ENCODE measurements around the gene KLC1. TPM values are rescaled to one million over a fixed set of nuclear protein-coding genes. Genes with fewer than 3 reads are reported as not detected.
"Not testable (repeated sequence)": the region's sequence is repeated elsewhere in the genome, so short reads cannot be mapped to it uniquely, and the experiment has no call there.

KLC1 gene
- total RNA-seq, 2 donors from 2014 or later: 162 to 198 TPM

DNA sequence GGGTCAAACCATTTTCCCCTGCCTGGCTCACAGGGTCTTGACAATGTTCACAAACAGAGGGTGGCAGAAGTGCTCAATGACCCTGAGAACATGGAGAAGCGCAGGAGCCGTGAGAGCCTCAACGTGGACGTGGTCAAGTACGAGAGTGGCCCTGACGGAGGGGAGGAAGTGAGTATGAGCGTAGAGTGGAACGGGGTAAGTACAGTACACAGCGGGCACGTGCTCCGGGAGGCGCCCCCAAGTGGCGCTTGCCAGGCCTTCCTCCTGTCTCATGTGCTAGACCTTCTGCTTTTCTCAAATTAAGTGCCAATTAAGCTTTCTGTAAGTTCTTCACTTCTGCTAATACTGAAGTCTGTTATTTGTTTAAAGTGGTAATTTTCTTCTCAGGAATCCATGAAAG, 50.3 kb downstream of the KLC1 start:
- no peaks in the 10 kb centered on the region for H3K9me3 ChIP-seq (ENCODE audit: control insufficient read depth, low read length, poor library complexity, severe bottlenecking)
- H3K36me3 Mint-ChIP-seq (ENCODE audit: low read depth): peaks cover 3% of the 10 kb centered on the region
- no peaks in the 10 kb centered on the region for H3K27me3 Mint-ChIP-seq
- H3K27ac Mint-ChIP-seq: peak overlapping the region; percentile 60
- H3K4me1 Mint-ChIP-seq: no peaks in the 10 kb centered on the region
- DNase-seq (no peak), ATAC-seq (peak; percentile 85)
- H3K4me3 Mint-ChIP-seq: no peak overlapping the region

GRCh38 chr14:103680491-103681231, 51.6 kb downstream of the KLC1 start:
- H3K4me1 Mint-ChIP-seq: no peaks in the 10 kb centered on the region

GRCh38 chr14:103683139-103683538, 54.1 kb downstream of the KLC1 start:
- no peaks in the 10 kb centered on the region for H3K27me3 Mint-ChIP-seq
- no peak for DNase-seq
- no peak overlapping the region for H3K27ac Mint-ChIP-seq
- H3K36me3 Mint-ChIP-seq (ENCODE audit: low read depth): peaks cover 2% of the 10 kb centered on the region
- no peaks in the 10 kb centered on the region for H3K9me3 ChIP-seq (ENCODE audit: control insufficient read depth, low read length, poor library complexity, severe bottlenecking)
- no peaks in the 10 kb centered on the region for H3K4me1 Mint-ChIP-seq
- H3K4me3 Mint-ChIP-seq: no peak overlapping the region
- ATAC-seq: no peak

More at GRCh38 chr14:103680491-103681231, 51.6 kb downstream of the KLC1 start:
- Mint-ChIP-seq H3K36me3 (ENCODE audit: low read depth) (no peaks in the 10 kb centered on the region), H3K27me3 (no peaks in the 10 kb centered on the region), H3K4me3 (no peak overlapping the region), H3K27ac (peak overlapping the region; percentile 60)
- DNase-seq: no peak
- no peaks in the 10 kb centered on the region for H3K9me3 ChIP-seq (ENCODE audit: control insufficient read depth, low read length, poor library complexity, severe bottlenecking)
- no peak for ATAC-seq

- H3K27ac Mint-ChIP-seq: no peak overlapping the region
- DNase-seq: no peak
- no peak overlapping the region for H3K4me3 Mint-ChIP-seq
- no peaks in the 10 kb centered on the region for H3K27me3 Mint-ChIP-seq
- no peak for ATAC-seq
- no peaks in the 10 kb centered on the region for H3K9me3 ChIP-seq (ENCODE audit: control insufficient read depth, low read length, poor library complexity, severe bottlenecking)
- H3K36me3 Mint-ChIP-seq (ENCODE audit: low read depth): peaks cover 2% of the 10 kb centered on the region
- H3K4me1 Mint-ChIP-seq: peaks cover under 1% of the 10 kb centered on the region
Observed at GRCh38 chr14:103684471-103684870, 55.5 kb downstream of the KLC1 start.

GRCh38 chr14:103684871-103685270, 55.9 kb downstream of the KLC1 start:
- H3K9me3 ChIP-seq (ENCODE audit: control insufficient read depth, low read length, poor library complexity, severe bottlenecking): no peaks in the 10 kb centered on the region
- ATAC-seq: no peak
- H3K4me3 Mint-ChIP-seq: no peak overlapping the region
- no peaks in the 10 kb centered on the region for H3K27me3 Mint-ChIP-seq
- peaks cover 2% of the 10 kb centered on the region for H3K4me1 Mint-ChIP-seq
- H3K36me3 Mint-ChIP-seq (ENCODE audit: low read depth): peaks cover 2% of the 10 kb centered on the region
- no peak for DNase-seq
- H3K27ac Mint-ChIP-seq: no peak overlapping the region

GRCh38 chr14:103685276-103686211, 56.5 kb downstream of the KLC1 start:
- Mint-ChIP-seq H3K27ac (no peak overlapping the region), H3K4me3 (no peak overlapping the region), H3K27me3 (no peaks in the 10 kb centered on the region), H3K4me1 (peaks cover 7% of the 10 kb centered on the region), H3K36me3 (ENCODE audit: low read depth) (peaks cover 5% of the 10 kb centered on the region)
- ATAC-seq (no peak), DNase-seq (no peak)
- H3K9me3 ChIP-seq (ENCODE audit: control insufficient read depth, low read length, poor library complexity, severe bottlenecking): no peaks in the 10 kb centered on the region

DNA sequence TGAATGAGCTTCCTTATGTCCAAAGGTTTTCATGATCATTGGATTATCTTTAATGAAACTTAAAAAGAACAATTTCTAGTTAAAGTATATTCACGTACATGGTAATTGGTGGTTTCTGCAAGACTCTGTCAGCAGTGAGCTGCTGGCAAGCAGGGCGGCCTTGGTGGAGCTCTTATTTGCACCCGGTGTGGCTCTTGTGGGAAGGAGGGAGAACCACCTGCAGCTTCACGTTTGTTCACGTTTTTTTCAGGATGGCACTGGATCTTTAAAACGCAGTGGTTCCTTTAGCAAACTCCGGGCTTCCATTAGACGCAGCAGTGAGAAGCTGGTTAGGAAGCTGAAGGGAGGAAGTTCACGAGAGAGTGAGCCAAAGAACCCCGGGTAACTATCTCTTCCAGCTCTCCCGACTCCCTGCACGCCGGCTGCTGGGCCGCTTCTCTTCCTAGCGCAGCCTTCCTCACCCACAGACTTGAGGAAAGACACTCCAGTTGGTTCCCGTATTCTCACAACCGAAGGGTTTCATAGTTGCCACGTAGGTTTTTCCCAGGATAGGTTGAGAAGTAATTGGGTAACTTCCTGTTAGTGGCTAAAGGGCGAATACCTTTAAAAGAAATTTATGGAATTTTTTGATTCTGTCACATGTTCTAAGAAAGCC, 57.9 kb downstream of the KLC1 start:
- Mint-ChIP-seq H3K4me3 (no peak overlapping the region), H3K27ac (no peak overlapping the region), H3K27me3 (no peaks in the 10 kb centered on the region), H3K4me1 (peaks cover 7% of the 10 kb centered on the region), H3K36me3 (ENCODE audit: low read depth) (peaks cover 5% of the 10 kb centered on the region)
- ATAC-seq (no peak), DNase-seq (no peak)
- no peaks in the 10 kb centered on the region for H3K9me3 ChIP-seq (ENCODE audit: control insufficient read depth, low read length, poor library complexity, severe bottlenecking)

- no peaks in the 10 kb centered on the region for H3K9me3 ChIP-seq (ENCODE audit: control insufficient read depth, low read length, poor library complexity, severe bottlenecking)
- ATAC-seq: no peak
- Mint-ChIP-seq H3K27ac (no peak overlapping the region), H3K36me3 (ENCODE audit: low read depth) (peaks cover 5% of the 10 kb centered on the region), H3K4me3 (no peak overlapping the region), H3K27me3 (no peaks in the 10 kb centered on the region), H3K4me1 (peaks cover 7% of the 10 kb centered on the region)
- DNase-seq: no peak
Observed at GRCh38 chr14:103687712-103688111, 58.7 kb downstream of the KLC1 start.

DNA sequence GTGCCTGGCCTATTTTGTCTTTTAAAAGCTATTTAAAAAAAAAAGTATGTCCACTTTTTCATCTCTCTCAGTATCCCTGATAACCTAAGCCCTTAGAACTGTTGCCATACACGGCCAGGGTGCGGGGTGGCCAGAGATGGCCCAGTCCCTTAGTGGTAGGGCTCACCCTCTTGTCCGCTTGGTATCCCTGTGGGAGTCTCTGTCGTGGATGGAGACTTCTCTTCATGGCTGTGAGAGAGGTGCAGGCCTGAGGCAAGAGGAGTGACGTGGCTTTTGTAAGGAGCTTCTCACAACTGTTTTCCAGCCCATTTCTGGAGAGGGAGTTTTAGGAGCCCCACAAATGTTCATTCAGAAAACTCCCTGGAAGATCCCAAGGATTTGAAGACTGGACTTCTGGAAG, 59.4 kb downstream of the KLC1 start:
- no peak for DNase-seq
- Mint-ChIP-seq H3K27ac (no peak overlapping the region), H3K4me3 (no peak overlapping the region), H3K27me3 (no peaks in the 10 kb centered on the region), H3K4me1 (peaks cover 7% of the 10 kb centered on the region), H3K36me3 (ENCODE audit: low read depth) (peaks cover 5% of the 10 kb centered on the region)
- no peaks in the 10 kb centered on the region for H3K9me3 ChIP-seq (ENCODE audit: control insufficient read depth, low read length, poor library complexity, severe bottlenecking)
- ATAC-seq: no peak

GRCh38 chr14:103688906-103689902, 60.2 kb downstream of the KLC1 start:
- ATAC-seq (no peak), DNase-seq (no peak)
- Mint-ChIP-seq H3K4me3 (no peak overlapping the region), H3K27me3 (no peaks in the 10 kb centered on the region), H3K36me3 (ENCODE audit: low read depth) (peaks cover 5% of the 10 kb centered on the region), H3K4me1 (peaks cover 7% of the 10 kb centered on the region), H3K27ac (no peak overlapping the region)
- no peaks in the 10 kb centered on the region for H3K9me3 ChIP-seq (ENCODE audit: control insufficient read depth, low read length, poor library complexity, severe bottlenecking)

DNA sequence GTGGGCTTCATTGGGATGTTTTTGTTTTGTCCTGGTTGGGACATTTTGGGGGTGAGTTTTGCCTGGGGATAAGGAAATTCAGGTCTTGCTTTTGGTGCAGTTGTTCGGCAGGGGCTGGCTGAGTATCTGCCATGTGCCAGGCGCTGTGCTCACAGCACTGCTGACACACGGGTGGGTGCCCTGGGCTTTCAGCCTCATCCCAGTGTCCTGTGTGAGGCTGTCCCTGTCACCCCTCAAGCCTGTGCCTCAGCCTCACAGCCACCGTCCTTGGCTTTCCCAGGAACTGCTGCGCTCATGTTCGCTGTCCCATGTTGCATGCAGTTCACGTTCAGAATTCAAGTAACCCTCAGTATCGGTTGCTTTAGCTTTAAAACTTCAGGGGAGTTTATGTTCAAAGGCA, 61.3 kb downstream of the KLC1 start:
- Mint-ChIP-seq H3K27me3 (no peaks in the 10 kb centered on the region), H3K27ac (no peak overlapping the region), H3K36me3 (ENCODE audit: low read depth) (peaks cover 5% of the 10 kb centered on the region), H3K4me3 (no peak overlapping the region), H3K4me1 (peaks cover 7% of the 10 kb centered on the region)
- H3K9me3 ChIP-seq (ENCODE audit: control insufficient read depth, low read length, poor library complexity, severe bottlenecking): no peaks in the 10 kb centered on the region
- ATAC-seq (no peak), DNase-seq (no peak)

GRCh38 chr14:103691655-103692054, 62.6 kb downstream of the KLC1 start:
- H3K9me3 ChIP-seq (ENCODE audit: control insufficient read depth, low read length, poor library complexity, severe bottlenecking); H3K36me3 Mint-ChIP-seq (ENCODE audit: low read depth); H3K4me3 Mint-ChIP-seq; ATAC-seq; H3K27me3 Mint-ChIP-seq; DNase-seq: not testable (repeated sequence)
- Mint-ChIP-seq H3K4me1 (peaks cover 12% of the 10 kb centered on the region), H3K27ac (peak overlapping the region; percentile 29)

Measured in T-helper 17 cell (primary cell).